GM12878 (cell line): ENCODE results near the gene FBXW9.

Experiments used
- CHD4 ChIP-seq: fragments of 200-600 bp; sonication (generic); IDR thresholded peaks from 2 replicates; pipeline ENCODE4 v1.6.1; 2016; ENCODE audit warnings: mild to moderate bottlenecking
- CREB1 ChIP-seq: IDR thresholded peaks from 2 replicates; pipeline ENCODE4 v1.6.1; 2012; ENCODE audit warnings: low read depth, mild to moderate bottlenecking, inconsistent platforms
- EP300 ChIP-seq, 2 experiments: fragments of 150-350 bp in 1 of 2; IDR thresholded peaks; 2 replicates each; pipeline ENCODE4 v1.6.1; 2011 to 2012; ENCODE audit warnings: low read depth in 2 of 2, low read length in 2 of 2, borderline replicate concordance in 1 of 2, improper control_type of control experiment in 1 of 2, inconsistent platforms in 1 of 2; ENCODE audit not compliant: control insufficient read depth in 1 of 2
- EZH2 ChIP-seq: IDR thresholded peaks from 2 replicates; pipeline ENCODE4 v1.6.1; 2012; ENCODE audit warnings: low read depth, mild to moderate bottlenecking, control low read depth, inconsistent platforms, low read length, borderline replicate concordance; ENCODE audit not compliant: control insufficient read depth
- GABPA ChIP-seq: IDR thresholded peaks from 2 replicates; pipeline ENCODE4 v1.6.1; 2014; ENCODE audit warnings: antibody characterized with exemption, low read depth, mild to moderate bottlenecking, inconsistent platforms
- HDGF ChIP-seq: fragments of 450-650 bp; IDR thresholded peaks from 2 replicates; pipeline ENCODE4 v1.6.1; 2016; ENCODE audit warnings: antibody characterized with exemption
- TF ChIP-seq, protein P1 (sequence below): fragments of 450-650 bp; IDR thresholded peaks from 2 replicates; pipeline ENCODE4 v1.6.1; 2017; ENCODE audit warnings: mild to moderate bottlenecking
- TF ChIP-seq, protein P2 (sequence below), 3 experiments: IDR thresholded peaks in 2 of 3; conservative IDR thresholded peaks in 1 of 3; 2 replicates each; pipeline ENCODE4 v1.5.1; 2011; ENCODE audit warnings: low read depth in 3 of 3, low read length in 3 of 3, mild to moderate bottlenecking in 3 of 3, control low read depth in 2 of 3, moderate library complexity in 2 of 3, inconsistent platforms in 1 of 3, mixed read lengths in 1 of 3; ENCODE audit not compliant: control insufficient read depth in 2 of 3, insufficient read depth in 1 of 3; ENCODE audit errors: extremely low read depth in 1 of 3
- TF ChIP-seq, protein P3 (sequence below): IDR thresholded peaks from 2 replicates; pipeline ENCODE4 v1.6.1; 2011; ENCODE audit warnings: low read depth, low read length, improper control_type of control experiment, borderline replicate concordance

DNA sequence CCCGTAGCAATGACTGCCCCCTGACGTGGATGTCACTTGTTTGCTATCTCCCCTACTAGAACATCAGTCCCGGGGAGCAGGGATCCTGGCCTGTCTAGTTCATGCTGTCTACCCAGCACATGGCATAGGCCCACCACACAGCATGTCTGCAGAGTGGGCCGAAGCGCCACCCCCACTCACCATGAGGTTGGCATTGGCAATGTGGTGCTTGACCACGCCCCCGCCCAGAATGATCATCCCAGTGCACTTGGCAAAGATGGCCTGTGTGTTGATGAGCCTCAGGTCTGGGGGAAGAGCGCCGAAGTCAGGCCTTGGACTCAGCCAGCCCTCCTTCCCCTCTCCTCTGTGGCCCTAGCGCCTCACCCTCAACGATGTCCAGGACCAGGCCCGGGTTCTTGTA is 19.5 kb downstream of the FBXW9 start:
- TF ChIP-seq EZH2, result no peak
- TF ChIP-seq, protein P1, sequence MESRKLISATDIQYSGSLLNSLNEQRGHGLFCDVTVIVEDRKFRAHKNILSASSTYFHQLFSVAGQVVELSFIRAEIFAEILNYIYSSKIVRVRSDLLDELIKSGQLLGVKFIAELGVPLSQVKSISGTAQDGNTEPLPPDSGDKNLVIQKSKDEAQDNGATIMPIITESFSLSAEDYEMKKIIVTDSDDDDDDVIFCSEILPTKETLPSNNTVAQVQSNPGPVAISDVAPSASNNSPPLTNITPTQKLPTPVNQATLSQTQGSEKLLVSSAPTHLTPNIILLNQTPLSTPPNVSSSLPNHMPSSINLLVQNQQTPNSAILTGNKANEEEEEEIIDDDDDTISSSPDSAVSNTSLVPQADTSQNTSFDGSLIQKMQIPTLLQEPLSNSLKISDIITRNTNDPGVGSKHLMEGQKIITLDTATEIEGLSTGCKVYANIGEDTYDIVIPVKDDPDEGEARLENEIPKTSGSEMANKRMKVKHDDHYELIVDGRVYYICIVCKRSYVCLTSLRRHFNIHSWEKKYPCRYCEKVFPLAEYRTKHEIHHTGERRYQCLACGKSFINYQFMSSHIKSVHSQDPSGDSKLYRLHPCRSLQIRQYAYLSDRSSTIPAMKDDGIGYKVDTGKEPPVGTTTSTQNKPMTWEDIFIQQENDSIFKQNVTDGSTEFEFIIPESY, result no peak
- no peak for TF ChIP-seq HDGF
- TF ChIP-seq CREB1, result no peak
- no peak for TF ChIP-seq CHD4
- TF ChIP-seq, protein P2, sequence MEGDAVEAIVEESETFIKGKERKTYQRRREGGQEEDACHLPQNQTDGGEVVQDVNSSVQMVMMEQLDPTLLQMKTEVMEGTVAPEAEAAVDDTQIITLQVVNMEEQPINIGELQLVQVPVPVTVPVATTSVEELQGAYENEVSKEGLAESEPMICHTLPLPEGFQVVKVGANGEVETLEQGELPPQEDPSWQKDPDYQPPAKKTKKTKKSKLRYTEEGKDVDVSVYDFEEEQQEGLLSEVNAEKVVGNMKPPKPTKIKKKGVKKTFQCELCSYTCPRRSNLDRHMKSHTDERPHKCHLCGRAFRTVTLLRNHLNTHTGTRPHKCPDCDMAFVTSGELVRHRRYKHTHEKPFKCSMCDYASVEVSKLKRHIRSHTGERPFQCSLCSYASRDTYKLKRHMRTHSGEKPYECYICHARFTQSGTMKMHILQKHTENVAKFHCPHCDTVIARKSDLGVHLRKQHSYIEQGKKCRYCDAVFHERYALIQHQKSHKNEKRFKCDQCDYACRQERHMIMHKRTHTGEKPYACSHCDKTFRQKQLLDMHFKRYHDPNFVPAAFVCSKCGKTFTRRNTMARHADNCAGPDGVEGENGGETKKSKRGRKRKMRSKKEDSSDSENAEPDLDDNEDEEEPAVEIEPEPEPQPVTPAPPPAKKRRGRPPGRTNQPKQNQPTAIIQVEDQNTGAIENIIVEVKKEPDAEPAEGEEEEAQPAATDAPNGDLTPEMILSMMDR (IDR thresholded peaks at IDR 0.05 in 2 of 3, conservative IDR thresholded peaks at IDR 0.05 in 1 of 3; ENCODE audit: control insufficient read depth in 2 of 3, extremely low read depth in 1 of 3, insufficient read depth in 1 of 3, low read depth in 3 of 3, low read length in 3 of 3), result no peak
- no peak for TF ChIP-seq GABPA
- TF ChIP-seq, protein P3, sequence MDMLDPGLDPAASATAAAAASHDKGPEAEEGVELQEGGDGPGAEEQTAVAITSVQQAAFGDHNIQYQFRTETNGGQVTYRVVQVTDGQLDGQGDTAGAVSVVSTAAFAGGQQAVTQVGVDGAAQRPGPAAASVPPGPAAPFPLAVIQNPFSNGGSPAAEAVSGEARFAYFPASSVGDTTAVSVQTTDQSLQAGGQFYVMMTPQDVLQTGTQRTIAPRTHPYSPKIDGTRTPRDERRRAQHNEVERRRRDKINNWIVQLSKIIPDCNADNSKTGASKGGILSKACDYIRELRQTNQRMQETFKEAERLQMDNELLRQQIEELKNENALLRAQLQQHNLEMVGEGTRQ, result no peak
- TF ChIP-seq EP300 (IDR thresholded peaks at IDR 0.05; ENCODE audit: borderline replicate concordance in 1 of 2, control insufficient read depth in 1 of 2, low read depth in 2 of 2, low read length in 2 of 2), result no peak
